SU-DHL-6 (cell line): ENCODE results near the gene ATL2.

Source experiments
- EZH2phosphoT487 ChIP-seq: fragments of 200-600 bp; sonication (generic), shearing (Covaris generic); conservative IDR thresholded peaks from 2 replicates; pipeline ENCODE4 v1.6.1; 2018; ENCODE audit warnings: mild to moderate bottlenecking, antibody characterized with exemption, low read length, moderate library complexity, mixed read lengths
- TF ChIP-seq, protein P1 (sequence below): fragments of 200-600 bp; sonication (generic); IDR thresholded peaks from one replicate; pipeline ENCODE4 v1.5.1; 2017; ENCODE audit warnings: antibody characterized with exemption, mild to moderate bottlenecking, low read length, moderate library complexity; ENCODE audit not compliant: insufficient read depth, poor library complexity, severe bottlenecking

DNA sequence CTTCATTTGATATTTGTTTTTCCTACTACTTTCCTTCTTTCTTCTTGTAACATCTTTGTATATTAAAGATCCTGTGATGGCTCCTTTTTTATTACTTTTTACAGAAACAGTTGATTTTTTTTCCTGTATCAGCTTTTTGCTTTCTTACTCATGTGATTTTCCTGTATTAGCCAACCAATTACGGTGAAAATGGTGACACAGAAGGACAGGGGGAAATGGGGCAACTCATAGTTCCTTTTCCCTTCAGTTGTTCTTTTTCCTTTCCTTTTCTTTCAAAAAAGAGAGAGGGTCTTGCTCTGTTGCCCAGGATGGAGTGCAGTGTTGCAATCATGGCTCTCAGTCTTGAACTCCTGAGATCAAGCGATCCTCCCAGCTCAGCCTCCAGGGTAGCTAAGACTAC is 117.8 kb downstream of the ATL2 start:
- TF ChIP-seq, protein P1, sequence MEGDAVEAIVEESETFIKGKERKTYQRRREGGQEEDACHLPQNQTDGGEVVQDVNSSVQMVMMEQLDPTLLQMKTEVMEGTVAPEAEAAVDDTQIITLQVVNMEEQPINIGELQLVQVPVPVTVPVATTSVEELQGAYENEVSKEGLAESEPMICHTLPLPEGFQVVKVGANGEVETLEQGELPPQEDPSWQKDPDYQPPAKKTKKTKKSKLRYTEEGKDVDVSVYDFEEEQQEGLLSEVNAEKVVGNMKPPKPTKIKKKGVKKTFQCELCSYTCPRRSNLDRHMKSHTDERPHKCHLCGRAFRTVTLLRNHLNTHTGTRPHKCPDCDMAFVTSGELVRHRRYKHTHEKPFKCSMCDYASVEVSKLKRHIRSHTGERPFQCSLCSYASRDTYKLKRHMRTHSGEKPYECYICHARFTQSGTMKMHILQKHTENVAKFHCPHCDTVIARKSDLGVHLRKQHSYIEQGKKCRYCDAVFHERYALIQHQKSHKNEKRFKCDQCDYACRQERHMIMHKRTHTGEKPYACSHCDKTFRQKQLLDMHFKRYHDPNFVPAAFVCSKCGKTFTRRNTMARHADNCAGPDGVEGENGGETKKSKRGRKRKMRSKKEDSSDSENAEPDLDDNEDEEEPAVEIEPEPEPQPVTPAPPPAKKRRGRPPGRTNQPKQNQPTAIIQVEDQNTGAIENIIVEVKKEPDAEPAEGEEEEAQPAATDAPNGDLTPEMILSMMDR, result no peak
- no peak for TF ChIP-seq EZH2phosphoT487
